A549 treated with CpdA at 1 μM for 4 hours (cell line): ENCODE measurements around the gene MLLT1. TPM values are rescaled to one million over a fixed set of nuclear protein-coding genes. Genes with fewer than 3 reads are reported as not detected.

Experiments
- total RNA-seq: library from RNA; stranded (reverse); fragments of 200-300 nt; extraction: Qiagen RNA extraction; gene quantifications from 5 replicates; pipeline ENCODE4 v1.2.3, GENCODE V29; 2022; ENCODE audit warnings: low read depth

The MLLT1 gene, protein sequence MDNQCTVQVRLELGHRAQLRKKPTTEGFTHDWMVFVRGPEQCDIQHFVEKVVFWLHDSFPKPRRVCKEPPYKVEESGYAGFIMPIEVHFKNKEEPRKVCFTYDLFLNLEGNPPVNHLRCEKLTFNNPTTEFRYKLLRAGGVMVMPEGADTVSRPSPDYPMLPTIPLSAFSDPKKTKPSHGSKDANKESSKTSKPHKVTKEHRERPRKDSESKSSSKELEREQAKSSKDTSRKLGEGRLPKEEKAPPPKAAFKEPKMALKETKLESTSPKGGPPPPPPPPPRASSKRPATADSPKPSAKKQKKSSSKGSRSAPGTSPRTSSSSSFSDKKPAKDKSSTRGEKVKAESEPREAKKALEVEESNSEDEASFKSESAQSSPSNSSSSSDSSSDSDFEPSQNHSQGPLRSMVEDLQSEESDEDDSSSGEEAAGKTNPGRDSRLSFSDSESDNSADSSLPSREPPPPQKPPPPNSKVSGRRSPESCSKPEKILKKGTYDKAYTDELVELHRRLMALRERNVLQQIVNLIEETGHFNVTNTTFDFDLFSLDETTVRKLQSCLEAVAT
- total RNA-seq, result 17.5 to 22.7 TPM (median 21.5 TPM) in 5 replicates

DNA sequence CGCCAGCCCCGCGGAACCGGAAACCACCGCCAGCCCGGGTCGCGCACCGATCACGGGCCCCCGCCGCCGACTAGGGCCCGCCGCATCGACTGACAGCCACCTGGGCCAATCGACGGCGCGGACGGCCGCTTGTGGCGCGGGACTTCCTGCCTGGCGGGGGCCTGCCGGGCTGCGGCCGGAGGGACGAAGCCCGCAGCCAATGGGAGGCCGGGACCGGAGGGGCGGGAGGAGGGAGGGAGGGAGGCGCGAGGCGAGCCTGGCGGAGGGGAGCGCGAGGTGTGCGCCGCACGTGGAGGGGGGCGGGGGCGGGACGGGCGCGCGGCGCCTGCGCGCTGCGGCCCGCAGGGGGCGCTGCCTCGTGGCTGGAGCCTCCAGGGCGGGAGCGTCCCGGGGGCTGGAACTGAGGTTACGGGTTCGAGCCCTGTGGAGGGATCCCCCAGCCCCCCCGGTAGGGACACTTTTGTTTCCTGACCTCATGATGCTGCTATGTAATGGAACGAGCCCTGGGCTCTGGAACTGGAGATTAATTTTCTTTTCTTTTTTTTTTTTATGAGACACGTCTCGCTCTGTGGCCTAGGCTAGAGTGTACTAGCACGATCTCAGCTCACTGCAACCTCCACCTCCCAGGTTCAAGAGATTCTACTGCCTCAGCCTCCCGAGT is at the start of gene MLLT1:
Gene MLLT1, minus strand, starts transcription at position 45 of the 661 bp plus-strand sequence. CDS start 191 bp downstream, outside the sequence.

Other genes with a start within 250 kb of the MLLT1 start
- gene RFX2, start 169.5 kb downstream of the MLLT1 start, total RNA-seq, result 5.4 to 8.3 TPM (median 6.9 TPM) in 5 replicates
- not detected in 5 replicates for gene ACSBG2, start 144.3 kb downstream of the MLLT1 start, total RNA-seq
- not detected in 5 replicates for gene ACER1, start 53.6 kb upstream of the MLLT1 start, total RNA-seq
- 48.7 to 70.1 TPM (median 69.6 TPM) in 5 replicates for gene CLPP, start 81.6 kb upstream of the MLLT1 start, total RNA-seq
- gene ALKBH7, start 92.8 kb upstream of the MLLT1 start, total RNA-seq, result 15.3 to 39.4 TPM (median 38.1 TPM) in 5 replicates
- gene PSPN, start 96.0 kb upstream of the MLLT1 start, total RNA-seq, result 0.80 to 1.2 TPM (median 0.86 TPM) in 5 replicates
- 56.8 to 65.9 TPM (median 61.0 TPM) in 5 replicates for gene GTF2F1, start 113.2 kb upstream of the MLLT1 start, total RNA-seq
- 202 to 221 TPM (median 211 TPM) in 5 replicates for gene KHSRP, start 144.8 kb upstream of the MLLT1 start, total RNA-seq
- 0.11 to 0.17 TPM (median 0.16 TPM) in 4 of 5 replicates, not detected in the other for gene SLC25A41, start 153.8 kb upstream of the MLLT1 start, total RNA-seq
- 16.8 to 20.1 TPM (median 19.6 TPM) in 5 replicates for gene SLC25A23, start 179.8 kb upstream of the MLLT1 start, total RNA-seq
- gene CRB3, start 184.3 kb upstream of the MLLT1 start, total RNA-seq, result 4.1 to 5.0 TPM (median 4.5 TPM) in 5 replicates
- gene DENND1C, start 201.8 kb upstream of the MLLT1 start, total RNA-seq, result 0.19 to 0.30 TPM (median 0.27 TPM) in 5 replicates
- gene TUBB4A, start 222.3 kb upstream of the MLLT1 start, total RNA-seq, result 5.0 to 6.5 TPM (median 6.4 TPM) in 5 replicates